ENCODE data around the gene UGCG.

DNA sequence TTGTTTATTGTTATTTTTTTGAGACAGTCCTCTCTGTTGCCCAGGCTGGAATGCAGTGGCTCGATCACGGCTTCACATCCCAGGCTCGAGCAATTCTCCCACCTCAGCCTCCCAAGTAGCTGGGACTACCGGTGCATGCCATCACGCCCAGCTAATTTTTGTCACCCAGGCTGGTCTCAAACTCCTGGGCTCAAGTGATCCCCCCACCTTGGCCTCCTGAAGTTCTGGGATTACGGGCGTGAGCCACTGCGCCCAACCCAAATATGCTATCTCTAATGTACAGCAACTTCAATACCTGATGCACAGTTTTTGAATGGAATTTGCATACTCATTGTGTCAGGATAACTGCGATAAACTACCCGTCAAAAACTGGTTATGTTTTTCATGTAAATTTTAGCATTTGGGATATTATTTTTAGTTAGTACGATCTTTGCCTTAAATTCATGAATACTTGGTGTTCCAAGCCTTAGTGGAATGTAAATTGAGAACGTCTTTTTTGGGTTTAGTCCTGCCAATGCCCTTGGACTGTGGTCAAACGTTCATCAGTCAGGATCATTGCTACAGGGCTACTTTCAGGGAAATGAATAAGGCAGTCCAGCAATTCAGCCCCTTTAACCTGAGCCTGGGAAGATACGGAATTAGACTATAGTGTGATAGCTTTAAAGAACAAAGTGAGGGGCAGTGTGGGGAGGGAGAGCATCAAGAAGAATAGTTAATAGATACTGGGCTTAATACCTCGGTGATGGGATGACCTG is 4.4 kb downstream of the UGCG start:
- TF ChIP-seq, protein P1, sequence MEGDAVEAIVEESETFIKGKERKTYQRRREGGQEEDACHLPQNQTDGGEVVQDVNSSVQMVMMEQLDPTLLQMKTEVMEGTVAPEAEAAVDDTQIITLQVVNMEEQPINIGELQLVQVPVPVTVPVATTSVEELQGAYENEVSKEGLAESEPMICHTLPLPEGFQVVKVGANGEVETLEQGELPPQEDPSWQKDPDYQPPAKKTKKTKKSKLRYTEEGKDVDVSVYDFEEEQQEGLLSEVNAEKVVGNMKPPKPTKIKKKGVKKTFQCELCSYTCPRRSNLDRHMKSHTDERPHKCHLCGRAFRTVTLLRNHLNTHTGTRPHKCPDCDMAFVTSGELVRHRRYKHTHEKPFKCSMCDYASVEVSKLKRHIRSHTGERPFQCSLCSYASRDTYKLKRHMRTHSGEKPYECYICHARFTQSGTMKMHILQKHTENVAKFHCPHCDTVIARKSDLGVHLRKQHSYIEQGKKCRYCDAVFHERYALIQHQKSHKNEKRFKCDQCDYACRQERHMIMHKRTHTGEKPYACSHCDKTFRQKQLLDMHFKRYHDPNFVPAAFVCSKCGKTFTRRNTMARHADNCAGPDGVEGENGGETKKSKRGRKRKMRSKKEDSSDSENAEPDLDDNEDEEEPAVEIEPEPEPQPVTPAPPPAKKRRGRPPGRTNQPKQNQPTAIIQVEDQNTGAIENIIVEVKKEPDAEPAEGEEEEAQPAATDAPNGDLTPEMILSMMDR (IDR thresholded peaks at IDR 0.05) = no peak
- TF ChIP-seq POLR2AphosphoS5 (IDR thresholded peaks at IDR 0.05) = no peak
- no peak for TF ChIP-seq POLR2A (IDR thresholded peaks at IDR 0.05)

All from transverse colon (tissue), 4 donors.